HEK293 (cell line): Measurements from ENCODE around the gene RANBP10.
A peak's percentile ranks its signal among the peaks of the same experiment; 100 is the strongest.

ENCODE experiments used
- CTCF ChIA-PET: fragments of 350-600 bp; formaldehyde crosslinking; extraction: SDS; loops from one replicate; lab custom pipeline; 2021; ENCODE audit warnings: antibody characterized with exemption; lab: Yijun Ruan, JAX
- POLR2A ChIA-PET: fragments of 300-600 bp; formaldehyde crosslinking; extraction: SDS; loops from one replicate; lab custom pipeline; 2020; ENCODE audit warnings: antibody characterized with exemption, inconsistent platforms; lab: Yijun Ruan, JAX
- H3K27ac ChIP-seq: fragments of 200-500 bp; sonication (Bioruptor generic); 2 replicates; pipeline ENCODE4 v1.5.1; 2014; ENCODE audit warnings: low read depth, low read length, control low read depth, inconsistent platforms; ENCODE audit errors: extremely low read depth
- H3K36me3 ChIP-seq, 2 experiments: fragments of 200-500 bp in 1 of 2; sonication (Bioruptor generic) in 1 of 2; 1 replicate in 1 of 2; 2 replicates in 1 of 2; pipeline ENCODE4 v1.5.1; 2014 to 2017; ENCODE audit warnings: inconsistent platforms in 2 of 2, low read length in 2 of 2; ENCODE audit not compliant: control insufficient read depth in 2 of 2, insufficient read depth in 1 of 2
- H3K4me1 ChIP-seq: fragments of 200-500 bp; sonication (Bioruptor generic); 2 replicates; pipeline ENCODE4 v1.5.1; 2014; ENCODE audit warnings: mild to moderate bottlenecking, low read length, inconsistent platforms; ENCODE audit not compliant: control insufficient read depth, insufficient read depth
- H3K4me3 ChIP-seq: 2 replicates; pipeline ENCODE4 v1.5.1; 2011; ENCODE audit warnings: low read depth, mild to moderate bottlenecking, control low read depth, low read length, moderate library complexity
- H3K9me3 ChIP-seq: fragments of 200-500 bp; sonication (Bioruptor generic); 2 replicates; pipeline ENCODE4 v1.5.1; 2014; ENCODE audit warnings: low read depth, low read length, inconsistent platforms; ENCODE audit not compliant: control insufficient read depth, insufficient read depth
- BCL11A ChIP-seq: fragments of 450-650 bp; formaldehyde crosslinking; IDR thresholded peaks from 2 replicates; pipeline ENCODE4 v1.5.1; 2016; ENCODE audit warnings: low read depth, missing biosample characterization, missing genetic modification characterization
- FEZF1 ChIP-seq: fragments of 450-650 bp; formaldehyde crosslinking; IDR thresholded peaks from 2 replicates; pipeline ENCODE4 v1.5.1; 2016; ENCODE audit warnings: missing biosample characterization, missing genetic modification characterization
- IKZF3 ChIP-seq: fragments of 450-650 bp; IDR thresholded peaks from 2 replicates; pipeline ENCODE4 v1.5.0; 2018; ENCODE audit warnings: missing biosample characterization, mild to moderate bottlenecking, missing genetic modification characterization, moderate library complexity
- KLF1 ChIP-seq: fragments of 450-650 bp; formaldehyde crosslinking; IDR thresholded peaks from 2 replicates; pipeline ENCODE4 v1.5.1; 2016; ENCODE audit warnings: missing biosample characterization, missing genetic modification characterization
- OVOL3 ChIP-seq: fragments of 450-650 bp; formaldehyde crosslinking; IDR thresholded peaks from 2 replicates; pipeline ENCODE4 v1.5.1; 2016; ENCODE audit warnings: missing biosample characterization, missing genetic modification characterization
- SETDB1 ChIP-seq: IDR thresholded peaks from one replicate; pipeline ENCODE4 v1.6.1; 2017; ENCODE audit warnings: mild to moderate bottlenecking, low read length, moderate library complexity, mixed read lengths; ENCODE audit not compliant: insufficient read length
- SP3 ChIP-seq: fragments of 450-650 bp; formaldehyde crosslinking; IDR thresholded peaks from 2 replicates; pipeline ENCODE4 v1.5.1; 2016; ENCODE audit warnings: missing biosample characterization, missing genetic modification characterization
- TCF7L2 ChIP-seq: IDR thresholded peaks from 2 replicates; pipeline ENCODE4 v1.6.1; 2011; ENCODE audit warnings: low read depth, mild to moderate bottlenecking, inconsistent platforms, low read length, moderate library complexity, borderline replicate concordance
- WT1 ChIP-seq: fragments of 450-650 bp; formaldehyde crosslinking; IDR thresholded peaks from 2 replicates; pipeline ENCODE4 v1.5.1; 2016; ENCODE audit warnings: missing biosample characterization, missing genetic modification characterization
- ZBTB17 ChIP-seq: fragments of 450-650 bp; formaldehyde crosslinking; IDR thresholded peaks from 2 replicates; pipeline ENCODE4 v1.5.1; 2016; ENCODE audit warnings: missing biosample characterization, missing genetic modification characterization
- ZIC2 ChIP-seq: fragments of 450-650 bp; formaldehyde crosslinking; IDR thresholded peaks from 2 replicates; pipeline ENCODE4 v1.5.1; 2016; ENCODE audit warnings: missing biosample characterization, missing genetic modification characterization
- ZNF19 ChIP-seq: fragments of 450-650 bp; formaldehyde crosslinking; IDR thresholded peaks from 2 replicates; pipeline ENCODE4; 2016; ENCODE audit warnings: missing biosample characterization, missing genetic modification characterization, low read depth
- ZNF423 ChIP-seq: fragments of 450-650 bp; formaldehyde crosslinking; IDR thresholded peaks from 2 replicates; pipeline ENCODE4 v1.5.1; 2016; ENCODE audit warnings: missing biosample characterization, missing genetic modification characterization
- ZNF561 ChIP-seq: fragments of 450-650 bp; IDR thresholded peaks from 2 replicates; pipeline ENCODE4 v1.5.1; 2018; ENCODE audit warnings: missing biosample characterization, missing genetic modification characterization, borderline replicate concordance
- ZNF843 ChIP-seq: fragments of 450-650 bp; formaldehyde crosslinking; IDR thresholded peaks from 2 replicates; pipeline ENCODE4 v1.5.1; 2016; ENCODE audit warnings: missing biosample characterization, missing genetic modification characterization
- TF ChIP-seq, protein P1 (sequence below): fragments of 450-650 bp; formaldehyde crosslinking; IDR thresholded peaks from 2 replicates; pipeline ENCODE4 v1.5.1; 2016; ENCODE audit warnings: missing biosample characterization, missing genetic modification characterization
- TF ChIP-seq, protein P2 (sequence below): fragments of 450-650 bp; formaldehyde crosslinking; IDR thresholded peaks from 2 replicates; pipeline ENCODE4 v1.5.1; 2017; ENCODE audit warnings: missing biosample characterization, missing genetic modification characterization
- TF ChIP-seq, protein P3 (sequence below): fragments of 450-650 bp; formaldehyde crosslinking; conservative IDR thresholded peaks from 2 replicates; pipeline ENCODE4 v1.5.1; 2016; ENCODE audit warnings: low read depth, missing biosample characterization, missing genetic modification characterization
- TF ChIP-seq, protein P4 (sequence below): fragments of 450-650 bp; formaldehyde crosslinking; IDR thresholded peaks from 2 replicates; pipeline ENCODE4 v1.5.1; 2016; ENCODE audit warnings: missing biosample characterization, missing genetic modification characterization, borderline replicate concordance
- TF ChIP-seq, protein P5 (sequence below): fragments of 450-650 bp; formaldehyde crosslinking; IDR thresholded peaks from 2 replicates; pipeline ENCODE4 v1.5.1; 2016; ENCODE audit warnings: missing biosample characterization, missing genetic modification characterization
- TF ChIP-seq, protein P6 (sequence below): fragments of 450-650 bp; formaldehyde crosslinking; IDR thresholded peaks from 2 replicates; pipeline ENCODE4 v1.5.1; 2016; ENCODE audit warnings: missing biosample characterization, missing genetic modification characterization

The RANBP10 gene

DNA sequence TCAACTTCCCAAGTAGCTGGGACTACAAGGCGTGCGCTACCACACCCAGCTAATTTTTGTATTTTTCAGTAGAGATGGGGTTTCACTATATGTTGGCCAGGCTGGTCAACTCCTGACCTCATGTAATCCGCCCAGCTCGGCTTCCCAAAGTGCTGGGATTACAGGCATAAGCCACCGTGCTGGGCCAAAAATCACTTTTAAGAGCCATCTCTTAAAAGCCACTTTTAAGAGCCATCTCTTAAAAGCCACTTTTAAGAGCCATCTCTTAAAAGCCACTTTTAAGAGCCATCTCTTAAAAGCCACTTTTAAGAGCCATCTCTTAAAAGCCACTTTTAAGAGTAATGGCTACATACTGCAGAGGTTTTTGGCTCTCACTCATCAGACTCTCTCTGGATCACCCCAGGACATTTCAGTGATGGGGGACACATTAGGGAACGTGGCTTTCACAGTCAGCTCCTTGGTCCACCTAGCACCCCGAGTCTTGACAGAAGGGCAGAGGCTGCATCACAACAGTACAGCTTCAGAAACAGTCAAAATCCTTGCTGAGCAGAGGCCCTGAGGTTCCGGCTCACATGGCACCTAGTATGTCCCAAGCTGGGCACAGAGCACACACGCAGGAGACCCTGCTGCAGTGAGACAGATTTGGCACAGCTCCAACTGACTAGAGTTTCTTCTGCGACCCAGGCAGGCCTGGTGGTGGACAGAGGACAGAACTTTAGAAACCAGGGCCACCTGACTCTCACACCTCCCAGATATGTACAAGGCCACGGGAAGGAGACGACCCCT, 23.6 kb downstream of the RANBP10 start:
- ChIA-PET POLR2A (interaction anchor here (1.6 kb wide), 1 partner anchor 24 kb away, joined by 5 read pairs; the partner anchor contains the start of genes RANBP10 and TSNAXIP1), CTCF (interaction anchor here (0.6 to 1.1 kb wide), 3 partner anchors 24 to 90 kb away, joined by 3 to 5 read pairs (median 4); partner anchors contain the start of gene RANBP10)
- Histone ChIP-seq H3K4me3 (no peak overlapping the region), H3K4me1 (peaks cover 5% of the 10 kb centered on the region), H3K27ac (peak overlapping the region; percentile 45; the same call in 1 of the 2 replicates), H3K36me3 (peaks cover 0 to 4% of the 10 kb centered on the region in 2 experiments; a peak in 2 of 3 replicates), H3K9me3 (no peaks in the 10 kb centered on the region)
- TF ChIP-seq ZNF423 (tag by site-specific recombination) (0 out of 2 replicates have a peak, but pooled peaks have one; percentile 27), SP3 (no peak), KLF1 (peak; percentile 90), BCL11A (0 out of 2 replicates have a peak, but pooled peaks have one; percentile 49), IKZF3 (tag by site-specific recombination) (peak; percentile 86), ZBTB17 (tag by site-specific recombination) (0 out of 2 replicates have a peak, but pooled peaks have one; percentile 31), WT1 (tag by site-specific recombination) (peak; percentile 83), ZNF843 (peak; percentile 92), ZNF561 (peak; percentile 26; the same call in 1 of the 2 replicates), OVOL3 (peak; percentile 84), ZNF19 (tag by site-specific recombination) (no peak), FEZF1 (tag by site-specific recombination) (peak; percentile 94), TCF7L2 (peak; percentile 89; the same call in 1 of the 2 replicates), SETDB1 (no peak), ZIC2 (tag by site-specific recombination) (0 out of 2 replicates have a peak, but pooled peaks have one; percentile 13)
- TF ChIP-seq, protein P1, sequence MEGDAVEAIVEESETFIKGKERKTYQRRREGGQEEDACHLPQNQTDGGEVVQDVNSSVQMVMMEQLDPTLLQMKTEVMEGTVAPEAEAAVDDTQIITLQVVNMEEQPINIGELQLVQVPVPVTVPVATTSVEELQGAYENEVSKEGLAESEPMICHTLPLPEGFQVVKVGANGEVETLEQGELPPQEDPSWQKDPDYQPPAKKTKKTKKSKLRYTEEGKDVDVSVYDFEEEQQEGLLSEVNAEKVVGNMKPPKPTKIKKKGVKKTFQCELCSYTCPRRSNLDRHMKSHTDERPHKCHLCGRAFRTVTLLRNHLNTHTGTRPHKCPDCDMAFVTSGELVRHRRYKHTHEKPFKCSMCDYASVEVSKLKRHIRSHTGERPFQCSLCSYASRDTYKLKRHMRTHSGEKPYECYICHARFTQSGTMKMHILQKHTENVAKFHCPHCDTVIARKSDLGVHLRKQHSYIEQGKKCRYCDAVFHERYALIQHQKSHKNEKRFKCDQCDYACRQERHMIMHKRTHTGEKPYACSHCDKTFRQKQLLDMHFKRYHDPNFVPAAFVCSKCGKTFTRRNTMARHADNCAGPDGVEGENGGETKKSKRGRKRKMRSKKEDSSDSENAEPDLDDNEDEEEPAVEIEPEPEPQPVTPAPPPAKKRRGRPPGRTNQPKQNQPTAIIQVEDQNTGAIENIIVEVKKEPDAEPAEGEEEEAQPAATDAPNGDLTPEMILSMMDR, result no peak
- TF ChIP-seq, protein P2, sequence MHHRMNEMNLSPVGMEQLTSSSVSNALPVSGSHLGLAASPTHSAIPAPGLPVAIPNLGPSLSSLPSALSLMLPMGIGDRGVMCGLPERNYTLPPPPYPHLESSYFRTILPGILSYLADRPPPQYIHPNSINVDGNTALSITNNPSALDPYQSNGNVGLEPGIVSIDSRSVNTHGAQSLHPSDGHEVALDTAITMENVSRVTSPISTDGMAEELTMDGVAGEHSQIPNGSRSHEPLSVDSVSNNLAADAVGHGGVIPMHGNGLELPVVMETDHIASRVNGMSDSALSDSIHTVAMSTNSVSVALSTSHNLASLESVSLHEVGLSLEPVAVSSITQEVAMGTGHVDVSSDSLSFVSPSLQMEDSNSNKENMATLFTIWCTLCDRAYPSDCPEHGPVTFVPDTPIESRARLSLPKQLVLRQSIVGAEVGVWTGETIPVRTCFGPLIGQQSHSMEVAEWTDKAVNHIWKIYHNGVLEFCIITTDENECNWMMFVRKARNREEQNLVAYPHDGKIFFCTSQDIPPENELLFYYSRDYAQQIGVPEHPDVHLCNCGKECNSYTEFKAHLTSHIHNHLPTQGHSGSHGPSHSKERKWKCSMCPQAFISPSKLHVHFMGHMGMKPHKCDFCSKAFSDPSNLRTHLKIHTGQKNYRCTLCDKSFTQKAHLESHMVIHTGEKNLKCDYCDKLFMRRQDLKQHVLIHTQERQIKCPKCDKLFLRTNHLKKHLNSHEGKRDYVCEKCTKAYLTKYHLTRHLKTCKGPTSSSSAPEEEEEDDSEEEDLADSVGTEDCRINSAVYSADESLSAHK, result peak; percentile 93
- TF ChIP-seq, protein P3, sequence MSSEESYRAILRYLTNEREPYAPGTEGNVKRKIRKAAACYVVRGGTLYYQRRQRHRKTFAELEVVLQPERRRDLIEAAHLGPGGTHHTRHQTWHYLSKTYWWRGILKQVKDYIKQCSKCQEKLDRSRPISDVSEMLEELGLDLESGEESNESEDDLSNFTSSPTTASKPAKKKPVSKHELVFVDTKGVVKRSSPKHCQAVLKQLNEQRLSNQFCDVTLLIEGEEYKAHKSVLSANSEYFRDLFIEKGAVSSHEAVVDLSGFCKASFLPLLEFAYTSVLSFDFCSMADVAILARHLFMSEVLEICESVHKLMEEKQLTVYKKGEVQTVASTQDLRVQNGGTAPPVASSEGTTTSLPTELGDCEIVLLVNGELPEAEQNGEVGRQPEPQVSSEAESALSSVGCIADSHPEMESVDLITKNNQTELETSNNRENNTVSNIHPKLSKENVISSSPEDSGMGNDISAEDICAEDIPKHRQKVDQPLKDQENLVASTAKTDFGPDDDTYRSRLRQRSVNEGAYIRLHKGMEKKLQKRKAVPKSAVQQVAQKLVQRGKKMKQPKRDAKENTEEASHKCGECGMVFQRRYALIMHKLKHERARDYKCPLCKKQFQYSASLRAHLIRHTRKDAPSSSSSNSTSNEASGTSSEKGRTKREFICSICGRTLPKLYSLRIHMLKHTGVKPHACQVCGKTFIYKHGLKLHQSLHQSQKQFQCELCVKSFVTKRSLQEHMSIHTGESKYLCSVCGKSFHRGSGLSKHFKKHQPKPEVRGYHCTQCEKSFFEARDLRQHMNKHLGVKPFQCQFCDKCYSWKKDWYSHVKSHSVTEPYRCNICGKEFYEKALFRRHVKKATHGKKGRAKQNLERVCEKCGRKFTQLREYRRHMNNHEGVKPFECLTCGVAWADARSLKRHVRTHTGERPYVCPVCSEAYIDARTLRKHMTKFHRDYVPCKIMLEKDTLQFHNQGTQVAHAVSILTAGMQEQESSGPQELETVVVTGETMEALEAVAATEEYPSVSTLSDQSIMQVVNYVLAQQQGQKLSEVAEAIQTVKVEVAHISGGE (tag by site-specific recombination), result 0 out of 2 replicates have a peak, but pooled peaks have one; percentile 9
- TF ChIP-seq, protein P4, sequence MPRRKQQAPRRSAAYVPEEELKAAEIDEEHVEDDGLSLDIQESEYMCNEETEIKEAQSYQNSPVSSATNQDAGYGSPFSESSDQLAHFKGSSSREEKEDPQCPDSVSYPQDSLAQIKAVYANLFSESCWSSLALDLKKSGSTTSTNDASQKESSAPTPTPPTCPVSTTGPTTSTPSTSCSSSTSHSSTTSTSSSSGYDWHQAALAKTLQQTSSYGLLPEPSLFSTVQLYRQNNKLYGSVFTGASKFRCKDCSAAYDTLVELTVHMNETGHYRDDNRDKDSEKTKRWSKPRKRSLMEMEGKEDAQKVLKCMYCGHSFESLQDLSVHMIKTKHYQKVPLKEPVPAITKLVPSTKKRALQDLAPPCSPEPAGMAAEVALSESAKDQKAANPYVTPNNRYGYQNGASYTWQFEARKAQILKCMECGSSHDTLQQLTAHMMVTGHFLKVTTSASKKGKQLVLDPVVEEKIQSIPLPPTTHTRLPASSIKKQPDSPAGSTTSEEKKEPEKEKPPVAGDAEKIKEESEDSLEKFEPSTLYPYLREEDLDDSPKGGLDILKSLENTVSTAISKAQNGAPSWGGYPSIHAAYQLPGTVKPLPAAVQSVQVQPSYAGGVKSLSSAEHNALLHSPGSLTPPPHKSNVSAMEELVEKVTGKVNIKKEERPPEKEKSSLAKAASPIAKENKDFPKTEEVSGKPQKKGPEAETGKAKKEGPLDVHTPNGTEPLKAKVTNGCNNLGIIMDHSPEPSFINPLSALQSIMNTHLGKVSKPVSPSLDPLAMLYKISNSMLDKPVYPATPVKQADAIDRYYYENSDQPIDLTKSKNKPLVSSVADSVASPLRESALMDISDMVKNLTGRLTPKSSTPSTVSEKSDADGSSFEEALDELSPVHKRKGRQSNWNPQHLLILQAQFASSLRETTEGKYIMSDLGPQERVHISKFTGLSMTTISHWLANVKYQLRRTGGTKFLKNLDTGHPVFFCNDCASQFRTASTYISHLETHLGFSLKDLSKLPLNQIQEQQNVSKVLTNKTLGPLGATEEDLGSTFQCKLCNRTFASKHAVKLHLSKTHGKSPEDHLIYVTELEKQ (tag by site-specific recombination), result peak; percentile 81; the same call in 1 of the 2 replicates
- TF ChIP-seq, protein P5, sequence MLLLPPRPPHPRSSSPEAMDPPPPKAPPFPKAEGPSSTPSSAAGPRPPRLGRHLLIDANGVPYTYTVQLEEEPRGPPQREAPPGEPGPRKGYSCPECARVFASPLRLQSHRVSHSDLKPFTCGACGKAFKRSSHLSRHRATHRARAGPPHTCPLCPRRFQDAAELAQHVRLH, result peak; percentile 69; the same call in 1 of the 2 replicates
- TF ChIP-seq, protein P6, sequence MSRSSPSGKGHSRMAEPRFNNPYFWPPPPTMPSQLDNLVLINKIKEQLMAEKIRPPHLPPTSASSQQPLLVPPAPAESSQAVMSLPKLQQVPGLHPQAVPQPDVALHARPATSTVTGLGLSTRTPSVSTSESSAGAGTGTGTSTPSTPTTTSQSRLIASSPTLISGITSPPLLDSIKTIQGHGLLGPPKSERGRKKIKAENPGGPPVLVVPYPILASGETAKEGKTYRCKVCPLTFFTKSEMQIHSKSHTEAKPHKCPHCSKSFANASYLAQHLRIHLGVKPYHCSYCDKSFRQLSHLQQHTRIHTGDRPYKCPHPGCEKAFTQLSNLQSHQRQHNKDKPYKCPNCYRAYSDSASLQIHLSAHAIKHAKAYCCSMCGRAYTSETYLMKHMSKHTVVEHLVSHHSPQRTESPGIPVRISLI (tag by site-specific recombination), result no peak
